GM12892 (cell line): ENCODE results near the gene MT1X.
"Not testable (repeated sequence)": the region's sequence is repeated elsewhere in the genome, so short reads cannot be mapped to it uniquely, and the experiment has no call there.

Experiments used
- DNase-seq: peaks from one replicate; pipeline ENCODE4 v3.0.0; 2011; ENCODE audit not compliant: insufficient read length
- FAIRE-seq: peaks from 2 replicates; lab custom pipeline; 2011; peaks lifted over from hg19 to GRCh38; lab: Jason Lieb, UNC
- POLR2A ChIP-seq: IDR thresholded peaks from 2 replicates; pipeline ENCODE4 v1.6.1; 2011; ENCODE audit warnings: low read depth, low read length, control low read depth
- POLR2AphosphoS5 ChIP-seq: IDR thresholded peaks from 2 replicates; pipeline ENCODE4 v1.6.1; 2011; ENCODE audit warnings: low read depth, low read length, control low read depth
- TAF1 ChIP-seq: IDR thresholded peaks from 2 replicates; pipeline ENCODE4 v1.6.1; 2011; ENCODE audit warnings: low read depth, mild to moderate bottlenecking, control low read depth, low read length, borderline replicate concordance

MT1X gene

GRCh38 chr16:56709443-56710040 lies 27.3 kb downstream of the MT1X start:
- FAIRE-seq (no peak), DNase-seq (no peak)
- TF ChIP-seq TAF1 (no peak), POLR2A (no peak), POLR2AphosphoS5 (no peak)

GRCh38 chr16:56710181-56710737 lies 28.0 kb downstream of the MT1X start:
- DNase-seq (no peak), FAIRE-seq (no peak)
- TF ChIP-seq POLR2AphosphoS5 (no peak), TAF1 (no peak), POLR2A (no peak)

- FAIRE-seq, result no peak
- no peak for TF ChIP-seq TAF1
- TF ChIP-seq POLR2A, result no peak
- TF ChIP-seq POLR2AphosphoS5, result no peak
- no peak for DNase-seq
Measured at GRCh38 chr16:56711862-56712261, 29.6 kb downstream of the MT1X start.

- FAIRE-seq, result no peak
- no peak for TF ChIP-seq POLR2A
- TF ChIP-seq TAF1, result no peak
- no peak for TF ChIP-seq POLR2AphosphoS5
- DNase-seq, result no peak
Measured at GRCh38 chr16:56713794-56714193, 31.5 kb downstream of the MT1X start.

- FAIRE-seq, result no peak
- TF ChIP-seq TAF1 (no peak), POLR2A (no peak), POLR2AphosphoS5 (no peak)
- DNase-seq, result no peak
Measured at GRCh38 chr16:56715126-56715525, 32.9 kb downstream of the MT1X start.

GRCh38 chr16:56716761-56717160 lies 34.5 kb downstream of the MT1X start:
- TF ChIP-seq POLR2A (no peak), POLR2AphosphoS5 (no peak), TAF1 (no peak)
- DNase-seq (no peak), FAIRE-seq (no peak)

GRCh38 chr16:56717532-56717931 lies 35.3 kb downstream of the MT1X start:
- not testable (repeated sequence) for DNase-seq, FAIRE-seq

- FAIRE-seq (no peak), DNase-seq (no peak)
- no peak for TF ChIP-seq POLR2AphosphoS5
- TF ChIP-seq TAF1, result no peak
- no peak for TF ChIP-seq POLR2A
Measured at GRCh38 chr16:56722200-56722842, 40.1 kb downstream of the MT1X start.

- no peak for DNase-seq
- FAIRE-seq, result no peak
- TF ChIP-seq POLR2AphosphoS5 (no peak), TAF1 (no peak), POLR2A (no peak)
Measured at GRCh38 chr16:56724191-56724590, 41.9 kb downstream of the MT1X start.

- FAIRE-seq (no peak), DNase-seq (no peak)
- no peak for TF ChIP-seq POLR2A
- TF ChIP-seq TAF1, result no peak
- no peak for TF ChIP-seq POLR2AphosphoS5
Measured at GRCh38 chr16:56726283-56726682, 44.0 kb downstream of the MT1X start.

GRCh38 chr16:56726926-56727325 lies 44.7 kb downstream of the MT1X start:
- TF ChIP-seq POLR2A, result no peak
- TF ChIP-seq POLR2AphosphoS5, result no peak
- no peak for TF ChIP-seq TAF1
- DNase-seq, result no peak
- FAIRE-seq, result no peak

GRCh38 chr16:56728027-56728426 lies 45.8 kb downstream of the MT1X start:
- no peak for TF ChIP-seq TAF1
- no peak for TF ChIP-seq POLR2AphosphoS5
- TF ChIP-seq POLR2A, result no peak

More at GRCh38 chr16:56728027-56728426, 45.8 kb downstream of the MT1X start:
- DNase-seq (no peak), FAIRE-seq (no peak)
